ENCODE data around the gene ARID5B. TPM values are rescaled to one million over a fixed set of nuclear protein-coding genes. Genes with fewer than 3 reads are reported as not detected.

Gene ARID5B
- total RNA-seq, 1 experiment from 2014 or later, result 0.04 TPM

DNA sequence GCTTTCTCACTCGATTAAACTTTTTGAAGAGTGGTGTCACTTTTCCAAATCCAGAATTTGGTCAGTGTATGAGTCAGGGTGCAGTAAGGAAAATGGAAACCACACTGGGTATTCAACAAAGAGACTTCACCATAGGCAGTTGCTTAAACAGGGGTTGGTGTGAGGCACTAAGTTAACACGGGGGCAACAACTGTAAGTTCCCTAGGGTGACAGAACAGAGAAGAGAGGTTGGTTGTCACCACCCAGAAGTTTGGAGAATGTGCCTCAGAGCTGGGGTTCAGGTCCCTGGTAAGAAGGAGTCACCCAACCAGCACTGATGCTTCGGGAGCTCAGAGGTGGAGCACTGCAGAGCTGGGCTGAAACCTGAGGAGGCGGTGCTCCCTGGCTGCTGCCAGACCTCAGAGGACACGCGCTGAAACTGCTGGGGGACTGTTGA lies 170.4 kb downstream of the ARID5B start:
- H3K27ac Mint-ChIP-seq, result peak overlapping the region in 1 of 3 experiments; percentile 59; a peak in 2 of 7 replicates
- H3K27ac ChIP-seq (ENCODE audit: insufficient read length, low read depth, low read length), result no peak overlapping the region
- no peak overlapping the region for H3T11ph ChIP-seq (ENCODE audit: low read length)

More for the DNA sequence above, 170.4 kb downstream of the ARID5B start:
- no peak overlapping the region for H2AFZ ChIP-seq (ENCODE audit: low read length)
- H3K36me3 Mint-ChIP-seq (ENCODE audit: insufficient read depth in 1 of 3, low read depth in 3 of 3), result no peaks in the 10 kb centered on the region
- H3K14ac ChIP-seq (ENCODE audit: insufficient read depth, low read length), result no peak overlapping the region
- H2BK12ac ChIP-seq (ENCODE audit: insufficient read length, low read depth, low read length), result no peak overlapping the region
- H3K9me3 ChIP-seq (ENCODE audit: control insufficient read depth, low read depth, low read length), result no peaks in the 10 kb centered on the region
- no peaks in the 10 kb centered on the region for H3K9me3 Mint-ChIP-seq
- H3K18ac ChIP-seq (ENCODE audit: insufficient read length, low read depth, low read length), result no peak overlapping the region
- no peak overlapping the region for H2BK15ac ChIP-seq (ENCODE audit: low read depth, low read length)
- H3K79me1 ChIP-seq (ENCODE audit: insufficient read depth, low read depth, low read length, poor library complexity, severe bottlenecking), result no peaks in the 10 kb centered on the region
- H3K27me3 ChIP-seq (ENCODE audit: insufficient read depth, low read length), result no peaks in the 10 kb centered on the region
- no peak overlapping the region for H2BK20ac ChIP-seq (ENCODE audit: low read depth, low read length, poor library complexity, severe bottlenecking)
- H3K23ac ChIP-seq (ENCODE audit: insufficient read length, low read depth, low read length), result no peak overlapping the region
- H3K23me2 ChIP-seq (ENCODE audit: insufficient read length, low read depth, low read length, poor library complexity, severe bottlenecking), result no peaks in the 10 kb centered on the region
- no peaks in the 10 kb centered on the region for H3K79me2 ChIP-seq (ENCODE audit: insufficient read depth, low read length)
- no peak overlapping the region for H2BK120ac ChIP-seq (ENCODE audit: low read depth, low read length, poor library complexity, severe bottlenecking)
- H2AK5ac ChIP-seq (ENCODE audit: insufficient read length, low read length), result no peak overlapping the region
- TF ChIP-seq, protein P1, sequence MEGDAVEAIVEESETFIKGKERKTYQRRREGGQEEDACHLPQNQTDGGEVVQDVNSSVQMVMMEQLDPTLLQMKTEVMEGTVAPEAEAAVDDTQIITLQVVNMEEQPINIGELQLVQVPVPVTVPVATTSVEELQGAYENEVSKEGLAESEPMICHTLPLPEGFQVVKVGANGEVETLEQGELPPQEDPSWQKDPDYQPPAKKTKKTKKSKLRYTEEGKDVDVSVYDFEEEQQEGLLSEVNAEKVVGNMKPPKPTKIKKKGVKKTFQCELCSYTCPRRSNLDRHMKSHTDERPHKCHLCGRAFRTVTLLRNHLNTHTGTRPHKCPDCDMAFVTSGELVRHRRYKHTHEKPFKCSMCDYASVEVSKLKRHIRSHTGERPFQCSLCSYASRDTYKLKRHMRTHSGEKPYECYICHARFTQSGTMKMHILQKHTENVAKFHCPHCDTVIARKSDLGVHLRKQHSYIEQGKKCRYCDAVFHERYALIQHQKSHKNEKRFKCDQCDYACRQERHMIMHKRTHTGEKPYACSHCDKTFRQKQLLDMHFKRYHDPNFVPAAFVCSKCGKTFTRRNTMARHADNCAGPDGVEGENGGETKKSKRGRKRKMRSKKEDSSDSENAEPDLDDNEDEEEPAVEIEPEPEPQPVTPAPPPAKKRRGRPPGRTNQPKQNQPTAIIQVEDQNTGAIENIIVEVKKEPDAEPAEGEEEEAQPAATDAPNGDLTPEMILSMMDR (conservative IDR thresholded peaks at IDR 0.05), result no peak
- peaks cover 13% of the 10 kb centered on the region in 2 experiments; a peak in 3 of 4 replicates for H3K4me1 Mint-ChIP-seq
- H4K91ac ChIP-seq (ENCODE audit: insufficient read length, low read depth, low read length), result no peak overlapping the region
- H4K20me1 ChIP-seq (ENCODE audit: control insufficient read depth, insufficient read depth, insufficient read length), result no peaks in the 10 kb centered on the region
- H4K5ac ChIP-seq (ENCODE audit: insufficient read length, low read depth, low read length), result no peak overlapping the region
- no peak overlapping the region for H2BK5ac ChIP-seq (ENCODE audit: insufficient read length, low read length)
- no peak for DNase-seq
- H3K4me2 ChIP-seq (ENCODE audit: insufficient read depth, insufficient read length, low read length), result no peak overlapping the region
- H3K4me3 Mint-ChIP-seq, result no peak overlapping the region
- H4K8ac ChIP-seq (replicated peaks; ENCODE audit: insufficient read length, low read depth, low read length), result no peak overlapping the region
- no peak overlapping the region for H3K56ac ChIP-seq (ENCODE audit: insufficient read length, low read depth, low read length)
- H3K27me3 Mint-ChIP-seq (ENCODE audit: low read depth), result no peaks in the 10 kb centered on the region
- no peak overlapping the region for H3K4ac ChIP-seq (ENCODE audit: low read depth, low read length)
- no peak overlapping the region for H3K9ac ChIP-seq (ENCODE audit: extremely low read depth, insufficient read length, low read length)
- no peaks in the 10 kb centered on the region for H3K4me1 ChIP-seq (ENCODE audit: insufficient read depth, low read length)
- WGBS (ENCODE audit: extremely low coverage, insufficient read length, low lambda C conversion rate), result no CpG with 5 or more reads among the region's 6 CpGs
